ENCODE data around the gene ANAPC10. TPM values are rescaled to one million over a fixed set of nuclear protein-coding genes. Genes with fewer than 3 reads are reported as not detected.

ANAPC10 gene
- polyA plus RNA-seq, 1 donor, result 18.7 TPM

DNA sequence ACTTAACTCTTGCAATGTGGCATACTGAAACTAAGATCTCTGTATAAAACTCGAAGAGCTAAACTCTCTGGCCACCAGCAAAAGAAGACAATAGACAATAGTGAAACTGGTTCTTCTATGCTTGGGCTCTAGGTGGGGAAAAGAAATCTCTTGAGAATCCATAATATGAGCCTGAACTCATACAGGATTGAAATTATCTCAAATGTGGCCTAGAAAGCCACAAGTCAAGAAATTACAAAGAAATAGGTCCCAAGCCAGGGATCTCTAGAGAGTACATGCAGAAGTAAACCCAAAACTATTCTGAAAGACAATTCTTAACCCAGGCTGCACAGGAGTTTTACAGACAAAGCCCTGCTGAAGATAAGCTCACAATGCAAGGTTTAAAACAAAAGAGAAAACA is 127.4 kb downstream of the ANAPC10 start:
- Histone ChIP-seq H3K27ac (ENCODE audit: low read length) (no peak overlapping the region), H3K36me3 (ENCODE audit: control insufficient read depth, insufficient read depth, low read length) (no peaks in the 10 kb centered on the region), H3K9me3 (ENCODE audit: control insufficient read depth, low read depth, low read length) (no peaks in the 10 kb centered on the region), H3K27me3 (ENCODE audit: control insufficient read depth, insufficient read depth, low read length) (no peaks in the 10 kb centered on the region), H3K4me1 (ENCODE audit: control insufficient read depth, insufficient read depth, low read length) (no peaks in the 10 kb centered on the region), H3K4me3 (ENCODE audit: low read length) (no peak overlapping the region)
- DNase-seq, result no peak
- 83% methylated on average over 1 of the region's 1 CpG for WGBS (ENCODE audit: insufficient coverage, low lambda C conversion rate)

DNA sequence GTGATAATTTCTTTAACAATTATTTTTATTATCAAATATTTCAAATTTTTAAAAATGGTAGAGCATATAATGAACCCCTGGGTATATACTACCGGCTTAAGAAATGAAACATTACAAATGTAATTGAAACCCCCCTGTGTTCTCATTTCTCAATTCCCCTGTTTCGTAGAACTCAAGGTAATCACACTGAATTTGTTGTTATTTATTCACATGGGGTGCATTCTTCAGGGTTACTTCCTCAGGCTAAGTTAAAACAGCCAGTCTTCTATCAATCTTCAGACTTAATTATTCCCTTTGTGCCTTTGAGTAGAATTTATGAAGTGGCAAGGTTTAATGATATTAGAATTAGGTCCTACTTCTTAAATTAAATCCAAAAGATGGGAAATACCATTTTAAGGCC is 128.2 kb downstream of the ANAPC10 start:
- Histone ChIP-seq H3K4me1 (ENCODE audit: control insufficient read depth, insufficient read depth, low read length) (no peaks in the 10 kb centered on the region), H3K27ac (ENCODE audit: low read length) (no peak overlapping the region), H3K4me3 (ENCODE audit: low read length) (no peak overlapping the region), H3K9me3 (ENCODE audit: control insufficient read depth, low read depth, low read length) (no peaks in the 10 kb centered on the region), H3K36me3 (ENCODE audit: control insufficient read depth, insufficient read depth, low read length) (no peaks in the 10 kb centered on the region), H3K27me3 (ENCODE audit: control insufficient read depth, insufficient read depth, low read length) (no peaks in the 10 kb centered on the region)
- no peak for DNase-seq
- WGBS (ENCODE audit: insufficient coverage, low lambda C conversion rate), result 100% methylated on average over 1 of the region's 2 CpGs

DNA sequence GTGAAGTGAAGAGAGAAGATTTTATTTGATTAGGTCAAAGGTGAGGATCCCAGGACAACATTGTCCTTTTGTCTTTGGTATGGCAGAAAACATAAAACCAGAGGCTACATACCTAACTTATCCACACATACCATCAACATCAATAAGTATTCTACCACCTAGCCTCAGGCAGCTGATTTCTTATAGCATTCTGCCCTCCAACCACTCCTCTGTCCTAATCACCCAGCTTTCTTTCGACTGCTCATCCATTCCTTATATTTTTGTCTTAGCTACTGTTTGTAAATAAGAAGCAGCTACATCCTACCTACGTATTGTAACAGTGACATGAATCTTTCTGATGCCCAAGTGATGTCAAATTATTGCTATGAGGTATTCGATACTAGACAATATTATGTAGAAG is 129.4 kb downstream of the ANAPC10 start:
- no peak for DNase-seq
- Histone ChIP-seq H3K27me3 (ENCODE audit: control insufficient read depth, insufficient read depth, low read length) (no peaks in the 10 kb centered on the region), H3K9me3 (ENCODE audit: control insufficient read depth, low read depth, low read length) (no peaks in the 10 kb centered on the region), H3K36me3 (ENCODE audit: control insufficient read depth, insufficient read depth, low read length) (no peaks in the 10 kb centered on the region), H3K4me1 (ENCODE audit: control insufficient read depth, insufficient read depth, low read length) (no peaks in the 10 kb centered on the region), H3K27ac (ENCODE audit: low read length) (no peak overlapping the region), H3K4me3 (ENCODE audit: low read length) (no peak overlapping the region)
- WGBS (ENCODE audit: insufficient coverage, low lambda C conversion rate), result 75% methylated on average over 2 of the region's 3 CpGs

DNA sequence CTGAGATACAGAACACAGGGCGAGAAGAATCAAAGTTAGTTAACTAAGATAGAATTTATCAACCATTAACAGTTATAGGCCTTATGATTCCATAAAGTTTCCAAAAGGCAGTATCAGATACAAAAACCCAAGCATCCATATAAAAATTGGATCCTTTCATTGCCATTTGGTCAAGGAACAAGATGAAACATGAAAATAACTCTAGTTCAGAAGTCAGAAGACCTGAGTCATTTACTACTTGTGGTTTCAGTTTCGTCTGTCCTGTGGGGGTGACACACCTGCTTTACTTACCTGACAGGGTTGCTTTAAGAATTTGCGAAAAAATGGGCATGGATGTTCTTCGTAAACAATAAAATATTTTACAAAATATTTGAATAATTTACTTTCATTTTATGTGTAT is 130.8 kb downstream of the ANAPC10 start:
- 92% methylated on average over 2 of the region's 4 CpGs for WGBS (ENCODE audit: insufficient coverage, low lambda C conversion rate)
- Histone ChIP-seq H3K36me3 (ENCODE audit: control insufficient read depth, insufficient read depth, low read length) (no peaks in the 10 kb centered on the region), H3K27me3 (ENCODE audit: control insufficient read depth, insufficient read depth, low read length) (no peaks in the 10 kb centered on the region), H3K4me3 (ENCODE audit: low read length) (no peak overlapping the region), H3K9me3 (ENCODE audit: control insufficient read depth, low read depth, low read length) (no peaks in the 10 kb centered on the region), H3K27ac (ENCODE audit: low read length) (no peak overlapping the region), H3K4me1 (ENCODE audit: control insufficient read depth, insufficient read depth, low read length) (no peaks in the 10 kb centered on the region)
- no peak for DNase-seq

DNA sequence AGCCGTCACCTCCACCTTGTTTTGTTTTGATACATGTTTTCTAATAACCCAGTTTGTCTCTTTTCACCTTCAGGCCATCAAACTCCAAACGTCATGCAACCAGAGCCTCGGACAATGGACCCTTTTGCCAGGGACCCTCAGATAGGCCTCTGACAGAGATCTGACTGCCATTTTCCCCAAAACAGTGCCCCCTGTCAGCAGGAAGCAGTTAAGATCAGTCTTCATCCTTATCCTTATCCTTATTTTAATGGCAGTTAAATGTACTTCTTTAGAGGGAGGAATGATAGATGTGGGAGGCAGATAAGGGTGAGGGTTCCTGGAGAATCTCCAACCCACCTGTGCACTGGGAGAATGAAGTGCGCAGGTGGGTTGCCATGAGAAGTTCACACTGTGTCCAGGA is 135.7 kb downstream of the ANAPC10 start:
- H3K4me3 ChIP-seq (ENCODE audit: low read length), result no peak overlapping the region
- no peaks in the 10 kb centered on the region for H3K27me3 ChIP-seq (ENCODE audit: control insufficient read depth, insufficient read depth, low read length)
- H3K36me3 ChIP-seq (ENCODE audit: control insufficient read depth, insufficient read depth, low read length), result no peaks in the 10 kb centered on the region
- DNase-seq, result no peak
- H3K4me1 ChIP-seq (ENCODE audit: control insufficient read depth, insufficient read depth, low read length), result no peaks in the 10 kb centered on the region
- H3K27ac ChIP-seq (ENCODE audit: low read length), result no peak overlapping the region
- H3K9me3 ChIP-seq (ENCODE audit: control insufficient read depth, low read depth, low read length), result no peaks in the 10 kb centered on the region
- WGBS (ENCODE audit: insufficient coverage, low lambda C conversion rate), result 67% methylated on average over 1 of the region's 4 CpGs

DNA sequence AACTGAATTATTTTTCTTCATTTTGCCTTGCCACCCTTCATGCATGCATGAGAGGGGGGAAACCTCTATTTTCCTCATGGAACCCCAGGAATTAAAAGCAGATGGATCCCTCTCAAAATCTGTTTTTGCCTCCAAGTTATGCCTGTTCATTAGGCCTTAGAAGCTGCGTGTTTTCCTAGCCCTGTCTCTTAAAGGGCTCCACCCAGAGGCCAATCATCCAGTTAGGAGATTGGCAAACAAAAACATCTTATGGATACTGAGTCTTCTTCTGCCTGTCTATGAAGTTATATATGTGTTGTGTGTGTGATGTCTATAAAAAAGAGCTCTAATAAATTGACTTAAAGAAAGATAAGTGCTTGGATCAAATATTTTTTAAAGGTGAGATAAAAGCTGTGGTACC is 142.9 kb downstream of the ANAPC10 start:
- DNase-seq, result no peak
- no peaks in the 10 kb centered on the region for H3K4me1 ChIP-seq (ENCODE audit: control insufficient read depth, insufficient read depth, low read length)
- no peaks in the 10 kb centered on the region for H3K9me3 ChIP-seq (ENCODE audit: control insufficient read depth, low read depth, low read length)
- H3K27me3 ChIP-seq (ENCODE audit: control insufficient read depth, insufficient read depth, low read length), result no peaks in the 10 kb centered on the region
- no peaks in the 10 kb centered on the region for H3K36me3 ChIP-seq (ENCODE audit: control insufficient read depth, insufficient read depth, low read length)
- 83% methylated on average over 1 of the region's 1 CpG for WGBS (ENCODE audit: insufficient coverage, low lambda C conversion rate)
- no peak overlapping the region for H3K27ac ChIP-seq (ENCODE audit: low read length)
- H3K4me3 ChIP-seq (ENCODE audit: low read length), result no peak overlapping the region

DNA sequence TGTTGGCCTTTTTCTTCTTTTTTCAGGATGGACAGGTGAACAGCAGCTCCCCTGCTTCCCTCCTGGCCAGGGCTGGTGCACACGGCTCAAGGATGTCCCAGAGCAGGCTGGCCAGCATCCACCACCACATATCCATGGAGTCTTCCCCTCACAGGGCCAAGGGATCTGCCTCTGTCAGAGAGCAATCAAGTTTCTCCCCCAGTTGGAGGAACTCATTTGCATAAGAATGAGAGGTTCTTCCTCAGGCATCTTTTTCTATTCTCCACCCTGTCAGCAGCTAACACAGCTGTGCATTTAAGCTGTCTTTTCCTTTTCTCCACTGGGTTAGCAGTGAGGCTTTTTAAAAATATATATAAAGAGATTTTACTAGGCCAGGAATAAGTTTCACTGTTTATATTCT is 143.8 kb downstream of the ANAPC10 start:
- DNase-seq, result no peak
- Histone ChIP-seq H3K27ac (ENCODE audit: low read length) (no peak overlapping the region), H3K27me3 (ENCODE audit: control insufficient read depth, insufficient read depth, low read length) (no peaks in the 10 kb centered on the region), H3K4me1 (ENCODE audit: control insufficient read depth, insufficient read depth, low read length) (no peaks in the 10 kb centered on the region), H3K9me3 (ENCODE audit: control insufficient read depth, low read depth, low read length) (no peaks in the 10 kb centered on the region), H3K4me3 (ENCODE audit: low read length) (no peak overlapping the region), H3K36me3 (ENCODE audit: control insufficient read depth, insufficient read depth, low read length) (no peaks in the 10 kb centered on the region)
- WGBS (ENCODE audit: insufficient coverage, low lambda C conversion rate), result no CpG with 5 or more reads among the region's 1 CpG

DNA sequence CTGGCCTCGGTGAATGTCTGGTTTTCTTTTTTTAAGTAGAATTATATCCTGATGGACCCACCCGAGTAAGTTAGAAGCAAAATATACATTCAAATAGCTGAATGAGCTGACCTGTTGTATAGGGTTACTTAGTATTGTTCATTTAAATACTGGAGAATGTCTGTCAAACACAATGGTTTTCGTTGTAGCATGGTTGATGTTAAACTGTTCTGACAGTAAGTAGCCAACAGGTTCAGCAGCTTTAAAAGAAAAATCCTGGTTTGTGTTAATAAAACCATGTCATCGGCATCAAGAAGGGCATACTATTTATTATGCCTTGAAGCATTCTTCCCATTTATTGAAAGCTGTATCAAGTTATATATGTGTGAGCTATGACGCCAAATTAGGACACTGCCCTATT is 149.6 kb downstream of the ANAPC10 start:
- Histone ChIP-seq H3K9me3 (ENCODE audit: control insufficient read depth, low read depth, low read length) (no peaks in the 10 kb centered on the region), H3K36me3 (ENCODE audit: control insufficient read depth, insufficient read depth, low read length) (no peaks in the 10 kb centered on the region), H3K4me3 (ENCODE audit: low read length) (no peak overlapping the region), H3K27ac (ENCODE audit: low read length) (no peak overlapping the region), H3K4me1 (ENCODE audit: control insufficient read depth, insufficient read depth, low read length) (no peaks in the 10 kb centered on the region), H3K27me3 (ENCODE audit: control insufficient read depth, insufficient read depth, low read length) (no peaks in the 10 kb centered on the region)
- no peak for DNase-seq
- WGBS (ENCODE audit: insufficient coverage, low lambda C conversion rate), result 86% methylated on average over 1 of the region's 5 CpGs

DNA sequence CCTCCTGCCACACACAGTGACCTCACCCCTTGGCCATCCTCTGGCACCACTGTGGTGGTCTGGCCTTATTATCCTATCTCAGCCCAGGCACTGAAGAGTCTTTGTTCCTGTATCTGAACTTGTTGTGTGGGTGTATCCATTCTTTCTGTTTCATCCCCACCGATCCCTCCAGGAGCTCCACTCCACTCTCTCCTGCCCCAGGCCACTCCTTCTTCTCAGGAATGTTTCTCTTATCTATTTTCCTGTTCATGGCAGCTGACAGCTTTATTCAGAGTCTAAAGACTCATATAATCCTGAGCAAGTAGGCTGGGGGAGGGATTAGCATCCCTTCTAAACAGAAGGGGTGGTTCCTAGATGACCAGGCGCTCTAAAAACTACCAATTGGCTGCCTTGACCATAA is 150.0 kb downstream of the ANAPC10 start:
- H3K27ac ChIP-seq (ENCODE audit: low read length), result no peak overlapping the region
- no peaks in the 10 kb centered on the region for H3K4me1 ChIP-seq (ENCODE audit: control insufficient read depth, insufficient read depth, low read length)
- WGBS (ENCODE audit: insufficient coverage, low lambda C conversion rate), result 14% methylated on average over 1 of the region's 2 CpGs
- DNase-seq, result peak; percentile 4 to 10
- H3K27me3 ChIP-seq (ENCODE audit: control insufficient read depth, insufficient read depth, low read length), result no peaks in the 10 kb centered on the region
- H3K9me3 ChIP-seq (ENCODE audit: control insufficient read depth, low read depth, low read length), result no peaks in the 10 kb centered on the region
- no peaks in the 10 kb centered on the region for H3K36me3 ChIP-seq (ENCODE audit: control insufficient read depth, insufficient read depth, low read length)
- H3K4me3 ChIP-seq (ENCODE audit: low read length), result no peak overlapping the region

Other genes starting within 250 kb of the ANAPC10 start
- 59.7 TPM for gene ABCE1, start 115 bp upstream of the ANAPC10 start, polyA plus RNA-seq
- gene OTUD4, start 82.4 kb upstream of the ANAPC10 start, polyA plus RNA-seq, result 37.0 TPM

All from large intestine (tissue), 3 donors.